ENCODE data around the gene WDHD1.
A peak's percentile ranks its signal among the peaks of the same experiment; 100 is the strongest.

DNA sequence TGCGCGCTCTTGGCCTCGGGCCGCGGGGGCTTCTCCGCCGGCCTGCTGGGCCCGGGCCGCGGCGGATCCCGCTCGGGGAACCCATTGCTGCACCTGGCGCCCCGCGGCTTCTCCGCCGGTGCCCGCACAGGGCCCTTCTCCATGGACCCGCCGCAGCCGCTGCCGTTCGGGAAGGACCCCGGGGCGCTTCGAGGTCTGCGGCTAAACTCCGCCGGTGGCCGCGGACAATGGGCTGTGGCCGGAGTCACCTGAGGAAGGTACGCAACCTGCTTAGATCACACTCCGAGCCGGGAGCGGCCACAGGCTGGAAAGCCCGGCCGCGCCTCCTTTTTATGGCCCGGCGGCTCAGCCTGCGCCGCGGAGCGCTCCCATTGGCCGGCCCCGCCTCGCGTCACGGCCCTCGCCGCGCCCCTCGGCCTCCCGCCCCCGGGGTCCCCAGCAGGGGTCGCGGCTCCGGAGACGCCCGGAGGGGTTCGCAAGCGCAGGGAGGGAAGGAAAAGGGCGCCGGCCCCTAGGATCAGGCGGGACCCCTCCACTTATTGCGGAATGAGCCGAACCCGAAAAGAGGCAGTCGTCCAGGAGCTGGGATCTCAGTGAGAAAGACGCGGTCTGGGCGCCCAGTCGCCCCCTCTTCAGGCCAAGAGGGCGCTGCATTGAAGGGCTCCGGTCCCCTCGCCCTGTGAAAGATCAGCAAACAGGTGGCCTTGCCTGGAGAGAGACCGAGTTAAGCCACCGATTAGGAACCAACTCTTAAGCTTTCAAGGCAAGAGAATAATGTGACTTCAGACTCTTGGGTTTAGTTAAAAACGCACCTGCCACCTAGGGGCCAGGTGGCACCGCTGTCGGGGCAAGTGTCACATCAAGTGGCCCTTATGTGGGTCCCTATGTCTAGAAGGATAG, 124.1 kb downstream of the WDHD1 start, which contains the start of gene GCH1:
- TF ChIP-seq, protein P1, sequence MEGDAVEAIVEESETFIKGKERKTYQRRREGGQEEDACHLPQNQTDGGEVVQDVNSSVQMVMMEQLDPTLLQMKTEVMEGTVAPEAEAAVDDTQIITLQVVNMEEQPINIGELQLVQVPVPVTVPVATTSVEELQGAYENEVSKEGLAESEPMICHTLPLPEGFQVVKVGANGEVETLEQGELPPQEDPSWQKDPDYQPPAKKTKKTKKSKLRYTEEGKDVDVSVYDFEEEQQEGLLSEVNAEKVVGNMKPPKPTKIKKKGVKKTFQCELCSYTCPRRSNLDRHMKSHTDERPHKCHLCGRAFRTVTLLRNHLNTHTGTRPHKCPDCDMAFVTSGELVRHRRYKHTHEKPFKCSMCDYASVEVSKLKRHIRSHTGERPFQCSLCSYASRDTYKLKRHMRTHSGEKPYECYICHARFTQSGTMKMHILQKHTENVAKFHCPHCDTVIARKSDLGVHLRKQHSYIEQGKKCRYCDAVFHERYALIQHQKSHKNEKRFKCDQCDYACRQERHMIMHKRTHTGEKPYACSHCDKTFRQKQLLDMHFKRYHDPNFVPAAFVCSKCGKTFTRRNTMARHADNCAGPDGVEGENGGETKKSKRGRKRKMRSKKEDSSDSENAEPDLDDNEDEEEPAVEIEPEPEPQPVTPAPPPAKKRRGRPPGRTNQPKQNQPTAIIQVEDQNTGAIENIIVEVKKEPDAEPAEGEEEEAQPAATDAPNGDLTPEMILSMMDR (IDR thresholded peaks at IDR 0.05) = peak; percentile 17 to 72 (median 45)
- TF ChIP-seq POLR2A (IDR thresholded peaks at IDR 0.05) = peak; percentile 94 to 96 (median 96)
